Erythroblast (primary cell): ENCODE data around the gene QPCTL.

Source experiments
- GATA1 ChIP-seq: IDR thresholded peaks from 2 replicates; pipeline ENCODE4 v1.6.1; 2011; ENCODE audit warnings: low read depth, mild to moderate bottlenecking, control low read depth, low read length, moderate library complexity
- POLR2A ChIP-seq: IDR thresholded peaks from 2 replicates; pipeline ENCODE4 v1.6.1; 2011; ENCODE audit warnings: mild to moderate bottlenecking, low read length

DNA sequence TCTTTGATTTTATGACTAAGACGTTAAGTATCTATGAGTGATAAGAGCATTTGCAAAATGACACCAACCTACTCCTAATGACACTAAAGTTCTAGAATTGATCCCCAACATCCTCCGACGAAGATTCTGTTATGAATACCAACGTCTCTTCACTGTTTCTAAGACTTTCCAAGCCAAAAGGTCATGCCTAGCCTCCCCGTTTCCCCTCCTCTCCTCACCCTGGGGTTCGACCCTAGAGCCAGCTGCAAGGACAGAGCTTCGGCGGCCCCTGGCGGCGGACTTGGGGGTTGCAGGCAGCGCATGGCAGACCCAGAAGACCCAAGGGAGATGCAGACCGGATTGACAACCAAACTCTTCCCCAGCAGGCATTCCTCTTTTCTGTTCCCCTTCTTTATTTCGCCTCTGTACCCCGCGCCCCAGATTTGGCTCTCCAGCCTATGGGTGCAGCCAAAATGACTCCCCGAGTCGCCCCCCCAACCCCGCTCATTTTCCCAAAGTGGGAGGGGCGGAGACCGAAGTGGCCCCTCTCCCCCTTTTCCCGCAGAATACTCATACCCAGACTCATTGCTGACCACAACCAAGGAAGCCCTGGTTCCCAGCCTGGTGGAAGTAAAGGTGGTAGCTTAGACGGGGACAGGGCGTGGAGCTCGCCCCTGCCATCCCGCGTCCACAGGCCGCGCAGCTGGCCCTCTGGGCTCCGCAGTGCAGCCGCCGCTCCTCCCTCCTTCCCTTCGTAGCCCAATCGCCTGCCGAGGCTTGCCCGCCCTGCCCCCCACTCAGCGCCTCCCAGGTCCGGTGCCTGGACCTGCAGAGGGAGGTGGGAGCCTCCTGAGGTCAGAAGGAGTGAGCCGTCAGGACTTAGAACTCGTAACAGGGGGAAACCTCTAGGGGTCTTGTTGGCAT, 49.2 kb upstream of the QPCTL start:
- TF ChIP-seq POLR2A: no peak
- TF ChIP-seq GATA1: no peak
